DOHH2 (cell line): ENCODE results near the gene CDKAL1.

Experiments
- CTCF ChIP-seq: fragments of 200-600 bp; sonication (generic); IDR thresholded peaks from one replicate; pipeline ENCODE4 v1.5.1; 2014; ENCODE audit warnings: antibody characterized with exemption, mild to moderate bottlenecking, low read depth, low read length; ENCODE audit not compliant: poor library complexity, severe bottlenecking
- EZH2phosphoT487 ChIP-seq: fragments of 200-600 bp; sonication (generic); IDR thresholded peaks from 2 replicates; pipeline ENCODE4 v1.6.1; 2017; ENCODE audit warnings: borderline replicate concordance, mild to moderate bottlenecking, antibody characterized with exemption, low read length, moderate library complexity, mixed read lengths

- no peak for TF ChIP-seq CTCF
- no peak for TF ChIP-seq EZH2phosphoT487
Observed at GRCh38 chr6:20575125-20575524, 40.9 kb downstream of the CDKAL1 start.
